Tibial nerve (tissue), 4 donors: ENCODE data around the gene NOS1. TPM values are rescaled to one million over a fixed set of nuclear protein-coding genes. Genes with fewer than 3 reads are reported as not detected.

ENCODE experiments used
- DNase-seq, 2 donors: peaks; one replicate each; pipeline ENCODE4 v3.0.0-alpha.2; 2019; ENCODE audit warnings: low spot score in 2 of 2
- H3K27ac ChIP-seq, 4 donors: fragments of 200-600 bp; sonication (generic) in 3 of 4; one replicate each; pipeline ENCODE4 v1.5.1; 2017 to 2019; ENCODE audit warnings: mild to moderate bottlenecking in 1 of 4
- H3K27me3 ChIP-seq, 2 donors: fragments of 200-600 bp; sonication (generic) in 1 of 2; one replicate each; pipeline versions ENCODE4 v1.5.1 to v1.6.0; 2017 to 2019
- H3K36me3 ChIP-seq, 3 donors: fragments of 200-600 bp; sonication (generic); one replicate each; pipeline ENCODE4 v1.5.1; 2018 to 2019
- H3K4me1 ChIP-seq, 4 donors: fragments of 200-600 bp; sonication (generic) in 3 of 4; one replicate each; pipeline ENCODE4 v1.5.1; 2017 to 2019
- H3K4me3 ChIP-seq, 4 donors: fragments of 200-600 bp; sonication (generic) in 3 of 4; one replicate each; pipeline ENCODE4 v1.5.1; 2017 to 2019; ENCODE audit warnings: mild to moderate bottlenecking in 1 of 4, moderate library complexity in 1 of 4
- H3K9me3 ChIP-seq, 4 donors: fragments of 200-600 bp; sonication (generic) in 3 of 4; one replicate each; pipeline ENCODE4 v1.5.1; 2017 to 2019
- EP300 ChIP-seq, 2 donors: sonication (generic); formaldehyde crosslinking; IDR thresholded peaks; one replicate each; pipeline ENCODE4 v1.6.1; 2017; ENCODE audit warnings: antibody characterized with exemption in 2 of 2, mild to moderate bottlenecking in 1 of 2
- POLR2A ChIP-seq, 2 donors: fragments of 450-650 bp; IDR thresholded peaks; one replicate each; pipeline ENCODE4 v1.6.1; 2017; ENCODE audit warnings: antibody characterized with exemption in 2 of 2, mild to moderate bottlenecking in 2 of 2, moderate library complexity in 2 of 2
- WGBS, 2 donors: methylation state at CpG; one replicate each; pipeline ENCODE4 v1.1.5; 2018; 5-methylcytosine and 5-hydroxymethylcytosine counted together
- total RNA-seq, 4 donors: library from RNA; depleted of rRNA; stranded (reverse); fragments of >200 nt; gene quantifications; one replicate each; pipeline ENCODE4 v1.1.0, GENCODE V29; 2016
- TF ChIP-seq, protein P1 (sequence below), 5 experiments: fragments of 200-600 bp in 3 of 5; fragments of 450-650 bp in 2 of 5; sonication (generic) in 3 of 5; IDR thresholded peaks; one replicate each; pipeline ENCODE4 v1.5.1; 2016 to 2019; ENCODE audit warnings: antibody characterized with exemption in 5 of 5, mild to moderate bottlenecking in 3 of 5, moderate library complexity in 2 of 5

The NOS1 gene
- total RNA-seq, 4 donors from 2014 or later, result 6.9 to 32.4 (median 28.1) TPM

DNA sequence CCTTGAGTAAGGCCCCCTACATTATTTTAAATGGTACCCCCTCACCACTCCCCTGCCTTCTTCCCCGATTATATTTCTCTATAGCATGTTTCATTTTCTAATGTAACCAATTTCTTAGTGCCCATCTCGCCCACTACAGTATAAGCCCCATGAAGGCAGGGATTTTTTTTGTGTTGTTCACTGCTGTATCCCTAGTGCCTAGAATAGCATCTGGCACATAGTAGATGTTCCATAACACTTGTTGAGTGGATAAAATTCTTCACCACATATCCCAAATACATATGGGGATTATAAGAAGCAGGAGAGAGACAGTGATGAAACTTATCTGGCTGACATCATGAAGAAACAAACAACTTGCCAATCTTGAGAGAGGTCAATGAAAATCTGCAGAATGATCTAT, 182.7 kb downstream of the NOS1 start:
- peaks cover 0 to 10% (median 0%) of the 10 kb centered on the region in 4 donors for H3K9me3 ChIP-seq
- TF ChIP-seq POLR2A (IDR thresholded peaks at IDR 0.05), result no peak
- TF ChIP-seq EP300 (IDR thresholded peaks at IDR 0.05), result no peak
- TF ChIP-seq, protein P1, sequence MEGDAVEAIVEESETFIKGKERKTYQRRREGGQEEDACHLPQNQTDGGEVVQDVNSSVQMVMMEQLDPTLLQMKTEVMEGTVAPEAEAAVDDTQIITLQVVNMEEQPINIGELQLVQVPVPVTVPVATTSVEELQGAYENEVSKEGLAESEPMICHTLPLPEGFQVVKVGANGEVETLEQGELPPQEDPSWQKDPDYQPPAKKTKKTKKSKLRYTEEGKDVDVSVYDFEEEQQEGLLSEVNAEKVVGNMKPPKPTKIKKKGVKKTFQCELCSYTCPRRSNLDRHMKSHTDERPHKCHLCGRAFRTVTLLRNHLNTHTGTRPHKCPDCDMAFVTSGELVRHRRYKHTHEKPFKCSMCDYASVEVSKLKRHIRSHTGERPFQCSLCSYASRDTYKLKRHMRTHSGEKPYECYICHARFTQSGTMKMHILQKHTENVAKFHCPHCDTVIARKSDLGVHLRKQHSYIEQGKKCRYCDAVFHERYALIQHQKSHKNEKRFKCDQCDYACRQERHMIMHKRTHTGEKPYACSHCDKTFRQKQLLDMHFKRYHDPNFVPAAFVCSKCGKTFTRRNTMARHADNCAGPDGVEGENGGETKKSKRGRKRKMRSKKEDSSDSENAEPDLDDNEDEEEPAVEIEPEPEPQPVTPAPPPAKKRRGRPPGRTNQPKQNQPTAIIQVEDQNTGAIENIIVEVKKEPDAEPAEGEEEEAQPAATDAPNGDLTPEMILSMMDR (IDR thresholded peaks at IDR 0.05), result no peak
- H3K27me3 ChIP-seq, result no peaks in the 10 kb centered on the region
- peaks cover 0 to 98% (median 23%) of the 10 kb centered on the region in 3 donors for H3K36me3 ChIP-seq
- no peaks in the 10 kb centered on the region for H3K4me1 ChIP-seq
- WGBS, 2 donors, result 93 to 97% methylated on average over 2 of the region's 2 CpGs
- DNase-seq, result no peak
- H3K4me3 ChIP-seq, result no peak overlapping the region
- no peak overlapping the region for H3K27ac ChIP-seq

DNA sequence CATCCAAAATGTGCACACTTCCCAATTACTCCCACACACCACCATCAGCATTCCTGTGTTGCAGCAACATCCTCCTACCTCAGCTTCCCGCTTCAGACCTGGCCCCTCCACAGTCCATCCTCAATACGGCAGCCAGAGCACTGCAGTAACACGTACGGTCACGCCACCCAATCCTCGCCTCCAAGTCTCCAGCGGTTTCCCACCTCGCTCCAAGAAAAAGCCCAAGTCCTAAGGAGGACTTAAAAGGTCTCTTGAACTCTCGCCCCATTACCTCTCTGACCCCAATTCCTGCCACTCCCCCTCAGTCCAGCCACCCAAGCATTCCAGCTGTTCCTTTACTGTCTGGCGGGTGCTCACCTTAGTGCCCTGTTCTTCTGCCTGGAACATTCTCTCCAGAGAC, 183.1 kb downstream of the NOS1 start:
- Histone ChIP-seq H3K4me3 (no peak overlapping the region), H3K27ac (no peak overlapping the region), H3K4me1 (no peaks in the 10 kb centered on the region), H3K27me3 (no peaks in the 10 kb centered on the region), H3K9me3 (peaks cover 0 to 10% (median 0%) of the 10 kb centered on the region in 4 donors), H3K36me3 (peaks cover 0 to 98% (median 24%) of the 10 kb centered on the region in 3 donors)
- 94% methylated on average over 10 of the region's 10 CpGs for WGBS, 2 donors
- TF ChIP-seq, protein P1 (IDR thresholded peaks at IDR 0.05), result no peak
- no peak for TF ChIP-seq POLR2A (IDR thresholded peaks at IDR 0.05)
- TF ChIP-seq EP300 (IDR thresholded peaks at IDR 0.05), result no peak
- DNase-seq, result no peak

DNA sequence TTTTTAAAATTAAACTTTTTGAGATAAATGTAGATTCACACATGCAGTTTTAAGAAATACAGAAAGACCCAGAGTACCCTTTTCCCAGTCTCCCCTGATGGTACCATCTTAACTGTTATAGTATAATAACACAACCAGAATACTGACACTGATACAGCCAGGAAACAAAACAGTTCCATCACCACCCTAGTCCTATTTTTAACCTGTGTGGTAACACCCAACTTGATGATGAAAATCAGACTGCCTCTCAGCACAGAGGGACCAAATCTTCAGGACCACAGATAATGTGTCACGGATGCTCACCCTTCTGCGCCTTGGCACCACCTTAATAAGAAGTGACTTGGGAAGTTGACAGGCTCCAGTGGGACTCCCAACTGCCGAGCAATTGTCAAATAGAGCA, 189.3 kb downstream of the NOS1 start:
- DNase-seq, result no peak
- TF ChIP-seq EP300 (IDR thresholded peaks at IDR 0.05) (no peak), POLR2A (IDR thresholded peaks at IDR 0.05) (no peak)
- TF ChIP-seq, protein P1 (IDR thresholded peaks at IDR 0.05), result no peak
- no peak overlapping the region for H3K4me3 ChIP-seq
- H3K9me3 ChIP-seq, result no peaks in the 10 kb centered on the region
- 87 to 95% methylated on average over 3 of the region's 3 CpGs for WGBS, 2 donors
- no peak overlapping the region for H3K27ac ChIP-seq
- H3K27me3 ChIP-seq, result no peaks in the 10 kb centered on the region
- H3K4me1 ChIP-seq, result no peaks in the 10 kb centered on the region
- H3K36me3 ChIP-seq, result peaks cover 2 to 99% (median 19%) of the 10 kb centered on the region in 3 donors

DNA sequence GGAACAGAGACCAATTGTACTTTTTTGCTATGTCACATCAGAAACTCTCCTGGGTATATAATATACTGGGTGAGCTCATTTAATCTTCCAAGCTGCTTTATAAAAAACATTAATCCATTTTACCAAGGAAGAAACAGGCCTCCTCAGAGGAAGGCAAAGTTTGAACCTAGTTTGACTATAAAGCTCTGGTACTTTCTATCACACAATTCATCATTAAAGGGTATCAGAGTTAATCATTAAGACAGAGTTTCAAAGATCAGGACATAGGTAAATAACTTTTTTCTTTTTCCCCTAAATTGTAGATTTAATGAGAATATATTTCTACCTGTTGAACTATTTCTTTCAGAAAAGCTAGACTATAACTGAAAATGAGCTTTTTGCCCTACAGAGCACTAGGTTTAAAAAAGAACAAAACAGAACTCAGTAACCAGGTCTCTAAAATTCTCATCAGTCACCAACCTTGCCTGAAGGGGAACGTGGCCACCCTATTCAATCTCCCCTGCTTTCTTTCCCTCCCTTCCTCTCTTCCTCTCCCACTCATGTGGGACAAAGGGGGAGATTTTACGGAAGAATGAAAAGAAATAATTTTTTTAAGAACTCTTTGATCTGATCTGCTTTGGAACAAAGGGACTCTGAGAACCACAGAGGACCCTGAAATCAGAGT, 189.8 kb downstream of the NOS1 start:
- TF ChIP-seq POLR2A (IDR thresholded peaks at IDR 0.05), result no peak
- TF ChIP-seq, protein P1 (IDR thresholded peaks at IDR 0.05), result no peak
- no peak for TF ChIP-seq EP300 (IDR thresholded peaks at IDR 0.05)
- Histone ChIP-seq H3K27ac (no peak overlapping the region), H3K9me3 (no peaks in the 10 kb centered on the region), H3K4me1 (no peaks in the 10 kb centered on the region), H3K36me3 (peaks cover 2 to 99% (median 19%) of the 10 kb centered on the region in 3 donors), H3K4me3 (no peak overlapping the region), H3K27me3 (no peaks in the 10 kb centered on the region)
- DNase-seq, result no peak
- WGBS, 2 donors, result 70 to 72% methylated on average over 2 of the region's 2 CpGs

DNA sequence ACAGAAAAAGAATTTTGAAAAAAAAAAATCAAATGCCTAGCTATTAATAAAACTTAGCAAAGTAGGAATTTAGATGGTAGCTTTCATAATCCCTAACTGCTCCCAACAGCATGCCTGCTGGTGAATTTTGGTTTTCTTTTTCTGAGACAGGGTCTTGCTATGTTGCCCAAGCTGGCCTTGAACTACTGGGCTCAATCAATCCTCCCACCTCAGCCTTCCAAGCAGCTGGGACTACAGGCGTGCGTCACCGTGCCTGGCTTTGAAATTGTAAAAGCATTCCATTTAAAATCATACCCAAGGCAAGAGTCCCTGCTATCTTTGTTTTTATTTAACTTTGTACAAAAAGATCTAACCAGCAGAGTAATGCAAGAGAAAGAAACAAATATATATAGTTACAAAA, 191.9 kb downstream of the NOS1 start:
- DNase-seq, result no peak

More for the DNA sequence above, 191.9 kb downstream of the NOS1 start:
- H3K27ac ChIP-seq, result no peak overlapping the region
- H3K4me3 ChIP-seq, result no peak overlapping the region
- peaks cover 2 to 99% (median 28%) of the 10 kb centered on the region in 3 donors for H3K36me3 ChIP-seq
- H3K27me3 ChIP-seq, result no peaks in the 10 kb centered on the region
- 94 to 96% methylated on average over 3 of the region's 3 CpGs for WGBS, 2 donors
- TF ChIP-seq EP300 (IDR thresholded peaks at IDR 0.05) (no peak), POLR2A (IDR thresholded peaks at IDR 0.05) (no peak)
- TF ChIP-seq, protein P1 (IDR thresholded peaks at IDR 0.05), result no peak
- no peaks in the 10 kb centered on the region for H3K4me1 ChIP-seq
- no peaks in the 10 kb centered on the region for H3K9me3 ChIP-seq
